ENCODE results near the gene NOP53.

DNA sequence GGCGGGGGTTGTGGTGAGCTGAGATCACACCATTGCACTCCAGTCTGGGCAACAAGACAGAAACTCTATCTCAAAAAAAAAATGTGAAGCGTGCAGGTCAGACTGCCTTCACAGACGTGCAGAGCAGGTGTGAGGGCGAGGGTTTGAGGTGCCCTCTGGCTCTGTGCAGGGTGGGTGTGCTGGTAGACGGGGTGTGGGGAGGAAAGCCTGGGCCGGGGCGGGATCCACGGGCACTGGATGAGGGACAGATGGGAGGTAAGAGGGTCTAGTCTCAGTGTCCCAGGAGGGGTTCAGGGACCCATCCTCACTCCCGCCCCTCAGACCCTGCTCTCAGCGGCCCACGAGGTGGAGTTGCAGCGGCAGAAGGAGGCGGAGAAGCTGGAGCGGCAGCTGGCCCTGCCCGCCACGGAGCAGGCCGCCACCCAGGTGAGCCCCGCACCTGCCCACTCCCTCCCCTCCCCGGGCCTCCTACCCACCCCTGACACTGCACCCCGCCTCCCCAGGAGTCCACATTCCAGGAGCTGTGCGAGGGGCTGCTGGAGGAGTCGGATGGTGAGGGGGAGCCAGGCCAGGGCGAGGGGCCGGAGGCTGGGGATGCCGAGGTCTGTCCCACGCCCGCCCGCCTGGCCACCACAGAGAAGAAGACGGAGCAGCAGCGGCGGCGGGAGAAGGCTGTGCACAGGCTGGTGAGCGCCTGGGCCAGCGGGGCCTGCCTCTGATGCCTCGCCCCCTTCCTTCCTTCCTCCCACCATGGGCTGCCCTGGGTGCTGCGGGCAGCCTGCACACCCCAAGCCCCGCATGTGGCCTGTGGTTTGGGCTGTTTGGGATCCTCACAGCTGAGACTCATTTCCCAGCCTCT, 9.1 kb downstream of the NOP53 start:
- no peak for TF ChIP-seq FIP1L1 (IDR thresholded peaks at IDR 0.05; ENCODE audit: low read depth, low read length, poor library complexity, severe bottlenecking)
- TF ChIP-seq REST (IDR thresholded peaks at IDR 0.05; ENCODE audit: borderline replicate concordance): no peak
- TF ChIP-seq REST (CRISPR knock-in tag; IDR thresholded peaks at IDR 0.05; ENCODE audit: low read depth): no peak
- TF ChIP-seq YY1 (IDR thresholded peaks at IDR 0.05; ENCODE audit: borderline replicate concordance in 1 of 3, control insufficient read depth in 1 of 3, extremely low read depth in 1 of 3, insufficient read depth in 3 of 3, insufficient read length in 1 of 3, insufficient replicate concordance in 2 of 3, low read depth in 1 of 3, low read length in 2 of 3): no peak
- no peak for TF ChIP-seq NCOA1 (IDR thresholded peaks at IDR 0.05; ENCODE audit: low read depth)
- TF ChIP-seq CCAR2 (IDR thresholded peaks at IDR 0.05; ENCODE audit: low read depth, low read length): no peak
- no peak for TF ChIP-seq SMAD3 (CRISPR knock-in tag; conservative IDR thresholded peaks at IDR 0.05)
- TF ChIP-seq PKNOX1 (IDR thresholded peaks at IDR 0.05): no peak
- TF ChIP-seq HEY1 (CRISPR knock-in tag; IDR thresholded peaks at IDR 0.05; ENCODE audit: borderline replicate concordance): no peak
- no peak for TF ChIP-seq PCBP1 (IDR thresholded peaks at IDR 0.05; ENCODE audit: low read depth, low read length, poor library complexity, severe bottlenecking)
- TF ChIP-seq MAFK (IDR thresholded peaks at IDR 0.05; ENCODE audit: low read length): no peak
- TF ChIP-seq CTCF (IDR thresholded peaks at IDR 0.05 in 2 of 3, conservative IDR thresholded peaks at IDR 0.05 in 1 of 3; ENCODE audit: insufficient read depth in 2 of 3, low read depth in 1 of 3, low read length in 3 of 3): no peak
- TF ChIP-seq CREB1 (IDR thresholded peaks at IDR 0.05): no peak
- TF ChIP-seq CREB1 (CRISPR knock-in tag; IDR thresholded peaks at IDR 0.05): no peak
